Epithelial cell of esophagus (primary cell): ENCODE measurements around the gene GAREM1.

Experiments
- DNase-seq: peaks from one replicate; pipeline ENCODE4 v3.0.0; 2010; ENCODE audit warnings: low read depth
- H3K4me3 ChIP-seq: 2 replicates; pipeline ENCODE4 v1.5.1; 2011; ENCODE audit warnings: mild to moderate bottlenecking, low read length, control low read depth
- CTCF ChIP-seq: IDR thresholded peaks from 2 replicates; pipeline ENCODE4 v1.5.1; 2011; ENCODE audit warnings: low read depth, mild to moderate bottlenecking, low read length, control low read depth, inconsistent platforms; ENCODE audit not compliant: insufficient read depth; ENCODE audit errors: missing control alignments

GAREM1 gene

GRCh38 chr18:32439241-32439640, 31.4 kb downstream of the GAREM1 start:
- TF ChIP-seq CTCF: no peak
- no peak overlapping the region for H3K4me3 ChIP-seq
- no peak for DNase-seq

DNA sequence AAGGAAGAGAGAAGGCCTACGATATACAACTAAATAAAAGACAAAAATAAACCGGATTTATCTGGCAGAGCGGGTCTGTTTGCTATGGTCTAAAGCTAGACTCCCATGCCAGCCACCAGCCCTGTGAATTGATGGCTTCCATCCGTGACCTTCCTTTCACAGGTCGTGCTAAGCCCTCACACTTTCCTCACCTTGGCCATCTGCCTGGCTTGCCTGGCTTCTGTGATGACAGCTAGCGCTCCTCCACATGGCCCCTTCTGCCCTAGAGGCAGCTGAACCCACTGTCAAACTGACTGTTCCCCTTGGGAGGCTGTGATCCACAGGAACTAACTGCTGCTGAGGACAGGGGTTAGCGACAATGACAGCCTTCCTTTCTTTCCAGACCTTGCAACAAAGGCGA, 32.5 kb downstream of the GAREM1 start:
- TF ChIP-seq CTCF: no peak
- DNase-seq: no peak
- H3K4me3 ChIP-seq: no peak overlapping the region

- TF ChIP-seq CTCF: no peak
- no peak overlapping the region for H3K4me3 ChIP-seq
- DNase-seq: no peak
Observed at GRCh38 chr18:32437100-32437834, 33.4 kb downstream of the GAREM1 start.

DNA sequence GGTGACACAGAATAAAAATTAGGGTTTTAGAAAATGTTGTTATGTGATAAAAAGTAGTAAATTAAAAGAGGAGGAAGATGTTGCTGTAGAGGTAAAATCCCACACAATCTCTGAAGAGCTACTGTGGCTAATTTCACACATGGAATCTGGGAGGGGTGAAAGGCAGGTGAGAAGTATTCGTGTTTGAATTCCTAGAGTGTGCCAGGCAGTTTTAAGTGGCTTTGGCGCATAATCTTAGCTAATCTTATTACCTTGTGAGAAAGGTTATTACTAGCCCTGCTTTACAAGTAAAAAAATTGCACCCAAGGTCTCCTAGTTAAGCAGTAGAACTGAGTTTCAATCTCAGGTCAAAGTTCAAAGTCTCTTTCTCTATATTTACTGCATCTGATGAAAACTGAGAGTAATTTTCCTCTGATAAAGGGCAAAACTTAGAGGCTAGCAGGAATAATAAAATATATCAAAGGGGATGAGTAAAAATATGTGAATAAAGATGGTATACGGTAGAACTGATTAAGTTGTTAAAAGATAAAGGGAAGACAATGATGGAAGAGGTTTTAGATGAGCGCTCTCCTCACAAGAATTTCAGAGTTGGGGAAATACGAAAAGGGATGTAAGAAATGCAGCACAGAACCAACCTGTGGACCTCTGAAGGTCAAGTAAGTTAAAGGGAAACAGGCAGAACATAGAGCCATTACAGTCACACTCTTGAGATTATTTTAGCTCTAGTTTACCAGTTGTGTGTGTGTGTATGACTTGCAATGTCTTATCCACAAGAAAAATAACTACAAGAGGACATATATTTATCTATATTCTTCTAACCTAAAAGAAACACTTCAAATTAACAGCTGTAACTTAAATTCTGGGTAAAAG, 34.8 kb downstream of the GAREM1 start:
- H3K4me3 ChIP-seq: no peak overlapping the region
- no peak for DNase-seq
- no peak for TF ChIP-seq CTCF

- TF ChIP-seq CTCF: no peak
- no peak for DNase-seq
- no peak overlapping the region for H3K4me3 ChIP-seq
Observed at GRCh38 chr18:32431753-32432152, 38.9 kb downstream of the GAREM1 start.

DNA sequence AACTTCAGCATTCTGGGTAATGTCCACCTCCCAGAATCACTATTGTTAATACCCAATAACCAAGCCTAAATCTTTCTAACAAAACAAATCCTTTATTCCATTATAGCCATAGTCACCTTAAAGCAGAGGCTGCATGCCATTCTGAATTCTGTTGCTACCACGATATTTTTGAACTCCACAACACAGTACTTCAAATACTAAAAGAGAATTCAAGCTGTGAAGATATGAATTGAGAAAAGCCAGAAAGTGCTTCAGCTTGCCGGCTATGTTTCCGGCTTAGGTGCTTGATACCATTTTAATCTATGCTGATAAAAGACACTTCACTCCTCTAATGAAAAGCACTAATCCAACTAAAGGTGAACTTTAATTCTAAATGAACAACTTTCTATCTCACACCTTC, 41.3 kb downstream of the GAREM1 start:
- DNase-seq: no peak
- TF ChIP-seq CTCF: no peak
- H3K4me3 ChIP-seq: no peak overlapping the region
